Osteoblast (primary cell): ENCODE data around the gene MDFI. TPM values are rescaled to one million over a fixed set of nuclear protein-coding genes. Genes with fewer than 3 reads are reported as not detected.

Experiments used
- DNase-seq: peaks from one replicate; pipeline ENCODE4 v3.0.0; 2011; ENCODE audit warnings: low spot score, mixed read lengths; ENCODE audit not compliant: insufficient read length; ENCODE audit errors: missing footprints
- H2AFZ ChIP-seq: 2 replicates; pipeline ENCODE4 v1.6.0; 2011; ENCODE audit warnings: mild to moderate bottlenecking, low read length
- H3K27ac ChIP-seq: 2 replicates; pipeline ENCODE4 v1.5.1; 2011; ENCODE audit warnings: mild to moderate bottlenecking, low read depth, low read length, moderate library complexity
- H3K27me3 ChIP-seq: 2 replicates; pipeline ENCODE4 v1.6.0; 2012; ENCODE audit warnings: mild to moderate bottlenecking, control low read depth, inconsistent platforms, low read length, moderate library complexity; ENCODE audit not compliant: insufficient read depth
- H3K36me3 ChIP-seq: 2 replicates; pipeline ENCODE4 v1.5.1; 2011; ENCODE audit warnings: mild to moderate bottlenecking, low read length, control low read depth, moderate library complexity; ENCODE audit not compliant: insufficient read depth
- H3K4me1 ChIP-seq: 2 replicates; pipeline ENCODE4 v1.5.1; 2011; ENCODE audit warnings: mild to moderate bottlenecking, low read length, control low read depth, moderate library complexity; ENCODE audit not compliant: insufficient read depth
- H3K4me2 ChIP-seq: 2 replicates; pipeline ENCODE4 v1.6.0; 2011; ENCODE audit warnings: mild to moderate bottlenecking, low read length; ENCODE audit not compliant: insufficient read depth
- H3K4me3 ChIP-seq: fragments of 200-600 bp; sonication (generic); 3 replicates; pipeline ENCODE4 v1.5.1; 2012; ENCODE audit warnings: mild to moderate bottlenecking, low read length, inconsistent platforms; ENCODE audit not compliant: insufficient read depth
- H3K79me2 ChIP-seq: 2 replicates; pipeline ENCODE4 v1.6.0; 2012; ENCODE audit warnings: mild to moderate bottlenecking, low read length, control low read depth, inconsistent platforms; ENCODE audit not compliant: insufficient read depth
- H3K9me3 ChIP-seq: 2 replicates; pipeline ENCODE4 v1.5.1; 2011; ENCODE audit warnings: low read depth, low read length, control low read depth
- H4K20me1 ChIP-seq: 2 replicates; pipeline ENCODE4 v1.6.0; 2012; ENCODE audit warnings: mild to moderate bottlenecking, low read length, control low read depth; ENCODE audit not compliant: insufficient read depth
- CTCF ChIP-seq: IDR thresholded peaks from 2 replicates; pipeline ENCODE4 v1.5.1; 2011; ENCODE audit warnings: mild to moderate bottlenecking, low read depth, low read length, moderate library complexity; ENCODE audit errors: extremely low read depth
- total RNA-seq: library from RNA; depleted of rRNA; stranded (reverse); fragments of >200 nt; gene quantifications from 2 replicates; pipeline ENCODE4 v1.2.3, GENCODE V29; 2012

MDFI gene
- total RNA-seq, 1 donor: 0.72 TPM

- Histone ChIP-seq H4K20me1 (no peaks in the 10 kb centered on the region), H3K4me1 (no peaks in the 10 kb centered on the region), H3K27ac (no peak overlapping the region), H3K79me2 (no peaks in the 10 kb centered on the region), H2AFZ (no peak overlapping the region), H3K4me3 (no peak overlapping the region), H3K36me3 (no peaks in the 10 kb centered on the region), H3K9me3 (no peaks in the 10 kb centered on the region), H3K27me3 (peaks cover 3% of the 10 kb centered on the region), H3K4me2 (no peak overlapping the region)
- no peak for DNase-seq
- TF ChIP-seq CTCF: no peak
Observed at GRCh38 chr6:41626022-41626421, 12.2 kb upstream of the MDFI start.

- no peak for TF ChIP-seq CTCF
- H3K4me2 ChIP-seq: no peak overlapping the region
- no peaks in the 10 kb centered on the region for H3K4me1 ChIP-seq
- no peak overlapping the region for H3K4me3 ChIP-seq
- H3K9me3 ChIP-seq: no peaks in the 10 kb centered on the region
- H2AFZ ChIP-seq: no peak overlapping the region
- H3K27me3 ChIP-seq: peaks cover 6% of the 10 kb centered on the region
- H3K27ac ChIP-seq: no peak overlapping the region
- no peak for DNase-seq
- H3K36me3 ChIP-seq: no peaks in the 10 kb centered on the region
- H3K79me2 ChIP-seq: no peaks in the 10 kb centered on the region
- no peaks in the 10 kb centered on the region for H4K20me1 ChIP-seq
Observed at GRCh38 chr6:41626917-41627316, 11.4 kb upstream of the MDFI start.

GRCh38 chr6:41629128-41629527, 9.1 kb upstream of the MDFI start:
- H3K27me3 ChIP-seq: peaks cover 8% of the 10 kb centered on the region
- no peak overlapping the region for H3K4me3 ChIP-seq
- no peaks in the 10 kb centered on the region for H4K20me1 ChIP-seq
- no peaks in the 10 kb centered on the region for H3K36me3 ChIP-seq
- H3K27ac ChIP-seq: no peak overlapping the region
- H3K79me2 ChIP-seq: no peaks in the 10 kb centered on the region
- no peak for DNase-seq
- no peaks in the 10 kb centered on the region for H3K9me3 ChIP-seq
- no peak overlapping the region for H2AFZ ChIP-seq
- TF ChIP-seq CTCF: no peak
- H3K4me1 ChIP-seq: no peaks in the 10 kb centered on the region
- H3K4me2 ChIP-seq: no peak overlapping the region

- Histone ChIP-seq H3K79me2 (no peaks in the 10 kb centered on the region), H4K20me1 (no peaks in the 10 kb centered on the region), H3K4me2 (no peak overlapping the region), H2AFZ (no peak overlapping the region), H3K27me3 (peaks cover 17% of the 10 kb centered on the region), H3K36me3 (no peaks in the 10 kb centered on the region), H3K27ac (no peak overlapping the region), H3K4me1 (no peaks in the 10 kb centered on the region), H3K4me3 (no peak overlapping the region), H3K9me3 (no peaks in the 10 kb centered on the region)
- DNase-seq: no peak
- TF ChIP-seq CTCF: no peak
Observed at GRCh38 chr6:41630069-41630468, 8.2 kb upstream of the MDFI start.
